Muscle of leg (tissue), 11 donors: ENCODE data around the gene HS3ST5. TPM values are rescaled to one million over a fixed set of nuclear protein-coding genes. Genes with fewer than 3 reads are reported as not detected.

Experiments used
- DNase-seq: peaks from one replicate; pipeline ENCODE4 v3.0.0; 2013
- H3K27ac ChIP-seq: one replicate; pipeline ENCODE4 v1.5.1; 2013; ENCODE audit warnings: mild to moderate bottlenecking, low read length, control low read depth
- H3K27me3 ChIP-seq: one replicate; pipeline ENCODE4 v1.6.1; 2013; ENCODE audit warnings: low read length; ENCODE audit not compliant: control insufficient read depth, insufficient read depth
- H3K36me3 ChIP-seq: one replicate; pipeline ENCODE4 v1.6.1; 2013; ENCODE audit warnings: low read length; ENCODE audit not compliant: control insufficient read depth, insufficient read depth
- H3K4me1 ChIP-seq: one replicate; pipeline ENCODE4 v1.6.1; 2013; ENCODE audit warnings: low read length; ENCODE audit not compliant: control insufficient read depth, insufficient read depth
- H3K4me3 ChIP-seq: one replicate; pipeline ENCODE4 v1.5.1; 2013; ENCODE audit warnings: low read length, control low read depth
- H3K9me3 ChIP-seq: replicated peaks from 2 replicates; pipeline ENCODE4 v1.6.1; 2013; ENCODE audit warnings: low read depth, low read length; ENCODE audit not compliant: control insufficient read depth
- WGBS: methylation state at CpG from one replicate; pipeline ENCODE4 v1.1.5; 2013; ENCODE audit warnings: missing lambda C conversion rate; ENCODE audit not compliant: insufficient coverage; 5-methylcytosine and 5-hydroxymethylcytosine counted together
- polyA plus RNA-seq, 8 donors: library from polyadenylated mRNA; unstranded; fragments of 120-200 nt; gene quantifications; one replicate each; pipeline versions ENCODE4 v1.2.1 to v1.2.3, GENCODE V29; 2013; ENCODE audit warnings: inconsistent platforms in 1 of 8, low replicate concordance in 1 of 8; ENCODE audit not compliant: insufficient read length in 8 of 8, insufficient read depth in 1 of 8
- total RNA-seq: library from RNA; stranded (reverse); fragments of 120-200 nt; gene quantifications from one replicate; pipeline ENCODE4 v1.2.4, GENCODE V29; 2013

The HS3ST5 gene
- total and polyA plus RNA-seq, 9 donors: 0.22 to 1.0 (median 0.64) TPM

- no peak overlapping the region for H3K4me3 ChIP-seq
- WGBS: no CpG with 5 or more reads among the region's 6 CpGs
- H3K27me3 ChIP-seq: no peaks in the 10 kb centered on the region
- DNase-seq: peak; percentile 32
- H3K9me3 ChIP-seq: no peaks in the 10 kb centered on the region
- no peak overlapping the region for H3K27ac ChIP-seq
- H3K36me3 ChIP-seq: no peaks in the 10 kb centered on the region
- H3K4me1 ChIP-seq: peaks cover 3% of the 10 kb centered on the region
These were observed 60.5 kb downstream of the HS3ST5 start for GRCh38 chr6:114282292-114282691.

- no CpG with 5 or more reads among the region's 3 CpGs for WGBS
- H3K27ac ChIP-seq: no peak overlapping the region
- H3K9me3 ChIP-seq: no peaks in the 10 kb centered on the region
- peak; percentile 66 for DNase-seq
- H3K4me3 ChIP-seq: no peak overlapping the region
- peaks cover 3% of the 10 kb centered on the region for H3K4me1 ChIP-seq
- no peaks in the 10 kb centered on the region for H3K36me3 ChIP-seq
- H3K27me3 ChIP-seq: no peaks in the 10 kb centered on the region
These were observed 61.3 kb downstream of the HS3ST5 start for GRCh38 chr6:114281496-114281895.

- WGBS: 83% methylated on average over 1 of the region's 7 CpGs
- DNase-seq: no peak
- Histone ChIP-seq H3K4me3 (no peak overlapping the region), H3K27ac (no peak overlapping the region), H3K36me3 (no peaks in the 10 kb centered on the region), H3K27me3 (no peaks in the 10 kb centered on the region), H3K4me1 (peaks cover 3% of the 10 kb centered on the region), H3K9me3 (no peaks in the 10 kb centered on the region)
These were observed 62.4 kb downstream of the HS3ST5 start for GRCh38 chr6:114280239-114280982.

GRCh38 chr6:114277220-114277619, 65.6 kb downstream of the HS3ST5 start:
- H3K27ac ChIP-seq: no peak overlapping the region
- no peaks in the 10 kb centered on the region for H3K27me3 ChIP-seq
- H3K4me1 ChIP-seq: peaks cover under 1% of the 10 kb centered on the region
- H3K36me3 ChIP-seq: no peaks in the 10 kb centered on the region
- DNase-seq: no peak
- H3K4me3 ChIP-seq: no peak overlapping the region
- no CpG with 5 or more reads among the region's 2 CpGs for WGBS
- H3K9me3 ChIP-seq: no peaks in the 10 kb centered on the region

GRCh38 chr6:114276783-114277182, 66.0 kb downstream of the HS3ST5 start:
- H3K9me3 ChIP-seq: no peaks in the 10 kb centered on the region
- no CpG with 5 or more reads among the region's 2 CpGs for WGBS
- no peaks in the 10 kb centered on the region for H3K36me3 ChIP-seq
- no peaks in the 10 kb centered on the region for H3K27me3 ChIP-seq
- no peak overlapping the region for H3K4me3 ChIP-seq
- H3K27ac ChIP-seq: no peak overlapping the region
- peak; percentile 71 for DNase-seq
- H3K4me1 ChIP-seq: no peaks in the 10 kb centered on the region

GRCh38 chr6:114274836-114275235, 68.0 kb downstream of the HS3ST5 start:
- Histone ChIP-seq H3K27ac (no peak overlapping the region), H3K4me1 (no peaks in the 10 kb centered on the region), H3K9me3 (no peaks in the 10 kb centered on the region), H3K36me3 (no peaks in the 10 kb centered on the region), H3K27me3 (no peaks in the 10 kb centered on the region), H3K4me3 (no peak overlapping the region)
- 100% methylated on average over 1 of the region's 2 CpGs for WGBS
- DNase-seq: no peak

GRCh38 chr6:114272582-114272981, 70.2 kb downstream of the HS3ST5 start:
- WGBS: 69% methylated on average over 3 of the region's 3 CpGs
- DNase-seq: no peak
- H3K4me3 ChIP-seq: no peak overlapping the region
- no peaks in the 10 kb centered on the region for H3K27me3 ChIP-seq
- no peaks in the 10 kb centered on the region for H3K4me1 ChIP-seq
- H3K9me3 ChIP-seq: no peaks in the 10 kb centered on the region
- no peak overlapping the region for H3K27ac ChIP-seq
- H3K36me3 ChIP-seq: no peaks in the 10 kb centered on the region

GRCh38 chr6:114271405-114271804, 71.4 kb downstream of the HS3ST5 start:
- H3K27me3 ChIP-seq: no peaks in the 10 kb centered on the region
- H3K36me3 ChIP-seq: no peaks in the 10 kb centered on the region
- no peak overlapping the region for H3K27ac ChIP-seq
- H3K4me1 ChIP-seq: no peaks in the 10 kb centered on the region
- H3K4me3 ChIP-seq: no peak overlapping the region
- DNase-seq: no peak
- no peaks in the 10 kb centered on the region for H3K9me3 ChIP-seq

GRCh38 chr6:114267897-114268296, 74.9 kb downstream of the HS3ST5 start:
- WGBS: 90% methylated on average over 2 of the region's 3 CpGs
- no peaks in the 10 kb centered on the region for H3K4me1 ChIP-seq
- no peak overlapping the region for H3K4me3 ChIP-seq
- DNase-seq: no peak
- H3K27ac ChIP-seq: no peak overlapping the region
- no peaks in the 10 kb centered on the region for H3K9me3 ChIP-seq
- no peaks in the 10 kb centered on the region for H3K27me3 ChIP-seq
- H3K36me3 ChIP-seq: no peaks in the 10 kb centered on the region

- no peaks in the 10 kb centered on the region for H3K4me1 ChIP-seq
- H3K27me3 ChIP-seq: no peaks in the 10 kb centered on the region
- no peak for DNase-seq
- H3K27ac ChIP-seq: no peak overlapping the region
- no peak overlapping the region for H3K4me3 ChIP-seq
- no peaks in the 10 kb centered on the region for H3K9me3 ChIP-seq
- WGBS: 88% methylated on average over 3 of the region's 3 CpGs
- H3K36me3 ChIP-seq: no peaks in the 10 kb centered on the region
These were observed 82.0 kb downstream of the HS3ST5 start for GRCh38 chr6:114260810-114261209.

GRCh38 chr6:114258376-114258775, 84.4 kb downstream of the HS3ST5 start:
- no peak overlapping the region for H3K4me3 ChIP-seq
- H3K4me1 ChIP-seq: no peaks in the 10 kb centered on the region
- no peak overlapping the region for H3K27ac ChIP-seq
- H3K9me3 ChIP-seq: no peaks in the 10 kb centered on the region
- no peak for DNase-seq
- no peaks in the 10 kb centered on the region for H3K27me3 ChIP-seq
- WGBS: 48% methylated on average over 2 of the region's 2 CpGs
- no peaks in the 10 kb centered on the region for H3K36me3 ChIP-seq
